OCI-LY3 (cell line): ENCODE data around the gene BRD4.

Experiments
- EZH2phosphoT487 ChIP-seq: fragments of 200-600 bp; shearing (Covaris generic); IDR thresholded peaks from 2 replicates; pipeline ENCODE4 v1.6.1; 2018; ENCODE audit warnings: antibody characterized with exemption, mixed run types, low read depth
- TF ChIP-seq, protein P1 (sequence below): fragments of 200-600, 300-600 bp; sonication (generic); IDR thresholded peaks from 2 replicates; pipeline ENCODE4 v1.5.1; 2014; ENCODE audit warnings: antibody characterized with exemption, low read length, low read depth

DNA sequence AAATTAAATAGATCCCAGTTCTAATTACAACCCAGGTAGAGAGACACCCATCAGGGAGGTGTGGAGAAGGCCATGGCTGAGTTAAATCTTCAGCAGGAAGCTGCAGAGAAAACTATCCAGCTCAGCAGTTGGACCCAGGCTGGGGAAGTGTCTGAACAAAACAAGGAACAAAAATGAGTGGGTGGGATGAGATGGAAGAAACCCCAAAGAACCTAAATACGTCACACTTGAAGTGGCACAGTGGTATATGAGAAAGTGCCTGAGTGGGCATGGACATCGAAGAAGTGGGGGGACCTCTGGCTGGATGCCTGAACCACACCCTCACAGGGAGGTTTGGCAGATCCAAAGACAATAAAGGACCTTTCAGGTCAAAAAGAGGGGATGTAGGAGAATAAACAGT, 96.6 kb downstream of the BRD4 start:
- TF ChIP-seq, protein P1, sequence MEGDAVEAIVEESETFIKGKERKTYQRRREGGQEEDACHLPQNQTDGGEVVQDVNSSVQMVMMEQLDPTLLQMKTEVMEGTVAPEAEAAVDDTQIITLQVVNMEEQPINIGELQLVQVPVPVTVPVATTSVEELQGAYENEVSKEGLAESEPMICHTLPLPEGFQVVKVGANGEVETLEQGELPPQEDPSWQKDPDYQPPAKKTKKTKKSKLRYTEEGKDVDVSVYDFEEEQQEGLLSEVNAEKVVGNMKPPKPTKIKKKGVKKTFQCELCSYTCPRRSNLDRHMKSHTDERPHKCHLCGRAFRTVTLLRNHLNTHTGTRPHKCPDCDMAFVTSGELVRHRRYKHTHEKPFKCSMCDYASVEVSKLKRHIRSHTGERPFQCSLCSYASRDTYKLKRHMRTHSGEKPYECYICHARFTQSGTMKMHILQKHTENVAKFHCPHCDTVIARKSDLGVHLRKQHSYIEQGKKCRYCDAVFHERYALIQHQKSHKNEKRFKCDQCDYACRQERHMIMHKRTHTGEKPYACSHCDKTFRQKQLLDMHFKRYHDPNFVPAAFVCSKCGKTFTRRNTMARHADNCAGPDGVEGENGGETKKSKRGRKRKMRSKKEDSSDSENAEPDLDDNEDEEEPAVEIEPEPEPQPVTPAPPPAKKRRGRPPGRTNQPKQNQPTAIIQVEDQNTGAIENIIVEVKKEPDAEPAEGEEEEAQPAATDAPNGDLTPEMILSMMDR, result no peak
- no peak for TF ChIP-seq EZH2phosphoT487
